Measurements from ENCODE around the gene ALG14. TPM values are rescaled to one million over a fixed set of nuclear protein-coding genes. Genes with fewer than 3 reads are reported as not detected.

ALG14 gene
- polyA plus RNA-seq, 1 of the 3 experiments (the other 2 are of a cell fraction): 2.5 TPM

- H3K27me3 ChIP-seq (ENCODE audit: insufficient read depth): no peaks in the 10 kb centered on the region
- no peaks in the 10 kb centered on the region for H3K79me2 ChIP-seq (ENCODE audit: insufficient read depth)
- H3K9ac ChIP-seq: no peak overlapping the region
- H3F3A ChIP-seq (replicated peaks; ENCODE audit: insufficient read depth): peaks cover 36% of the 10 kb centered on the region
- no peak for TF ChIP-seq RCOR1 (IDR thresholded peaks at IDR 0.05; ENCODE audit: low read length)
- no peak for TF ChIP-seq GABPA (IDR thresholded peaks at IDR 0.05; ENCODE audit: low read depth)
- TF ChIP-seq YY1 (IDR thresholded peaks at IDR 0.05; ENCODE audit: low read depth): no peak
- TF ChIP-seq MXI1 (IDR thresholded peaks at IDR 0.05; ENCODE audit: low read depth, low read length): no peak
- TF ChIP-seq JUND (IDR thresholded peaks at IDR 0.05): no peak
- TF ChIP-seq MEF2A (IDR thresholded peaks at IDR 0.05; ENCODE audit: borderline replicate concordance, low read depth): no peak
- TF ChIP-seq POLR2AphosphoS5 (IDR thresholded peaks at IDR 0.05; ENCODE audit: low read depth, low read length): no peak
- no peak for TF ChIP-seq USF2 (IDR thresholded peaks at IDR 0.05; ENCODE audit: borderline replicate concordance, low read depth, low read length)
- TF ChIP-seq FOXM1 (IDR thresholded peaks at IDR 0.05; ENCODE audit: low read depth): no peak
- TF ChIP-seq, protein P1, sequence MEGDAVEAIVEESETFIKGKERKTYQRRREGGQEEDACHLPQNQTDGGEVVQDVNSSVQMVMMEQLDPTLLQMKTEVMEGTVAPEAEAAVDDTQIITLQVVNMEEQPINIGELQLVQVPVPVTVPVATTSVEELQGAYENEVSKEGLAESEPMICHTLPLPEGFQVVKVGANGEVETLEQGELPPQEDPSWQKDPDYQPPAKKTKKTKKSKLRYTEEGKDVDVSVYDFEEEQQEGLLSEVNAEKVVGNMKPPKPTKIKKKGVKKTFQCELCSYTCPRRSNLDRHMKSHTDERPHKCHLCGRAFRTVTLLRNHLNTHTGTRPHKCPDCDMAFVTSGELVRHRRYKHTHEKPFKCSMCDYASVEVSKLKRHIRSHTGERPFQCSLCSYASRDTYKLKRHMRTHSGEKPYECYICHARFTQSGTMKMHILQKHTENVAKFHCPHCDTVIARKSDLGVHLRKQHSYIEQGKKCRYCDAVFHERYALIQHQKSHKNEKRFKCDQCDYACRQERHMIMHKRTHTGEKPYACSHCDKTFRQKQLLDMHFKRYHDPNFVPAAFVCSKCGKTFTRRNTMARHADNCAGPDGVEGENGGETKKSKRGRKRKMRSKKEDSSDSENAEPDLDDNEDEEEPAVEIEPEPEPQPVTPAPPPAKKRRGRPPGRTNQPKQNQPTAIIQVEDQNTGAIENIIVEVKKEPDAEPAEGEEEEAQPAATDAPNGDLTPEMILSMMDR (IDR thresholded peaks at IDR 0.05): no peak
- TF ChIP-seq, protein P2, sequence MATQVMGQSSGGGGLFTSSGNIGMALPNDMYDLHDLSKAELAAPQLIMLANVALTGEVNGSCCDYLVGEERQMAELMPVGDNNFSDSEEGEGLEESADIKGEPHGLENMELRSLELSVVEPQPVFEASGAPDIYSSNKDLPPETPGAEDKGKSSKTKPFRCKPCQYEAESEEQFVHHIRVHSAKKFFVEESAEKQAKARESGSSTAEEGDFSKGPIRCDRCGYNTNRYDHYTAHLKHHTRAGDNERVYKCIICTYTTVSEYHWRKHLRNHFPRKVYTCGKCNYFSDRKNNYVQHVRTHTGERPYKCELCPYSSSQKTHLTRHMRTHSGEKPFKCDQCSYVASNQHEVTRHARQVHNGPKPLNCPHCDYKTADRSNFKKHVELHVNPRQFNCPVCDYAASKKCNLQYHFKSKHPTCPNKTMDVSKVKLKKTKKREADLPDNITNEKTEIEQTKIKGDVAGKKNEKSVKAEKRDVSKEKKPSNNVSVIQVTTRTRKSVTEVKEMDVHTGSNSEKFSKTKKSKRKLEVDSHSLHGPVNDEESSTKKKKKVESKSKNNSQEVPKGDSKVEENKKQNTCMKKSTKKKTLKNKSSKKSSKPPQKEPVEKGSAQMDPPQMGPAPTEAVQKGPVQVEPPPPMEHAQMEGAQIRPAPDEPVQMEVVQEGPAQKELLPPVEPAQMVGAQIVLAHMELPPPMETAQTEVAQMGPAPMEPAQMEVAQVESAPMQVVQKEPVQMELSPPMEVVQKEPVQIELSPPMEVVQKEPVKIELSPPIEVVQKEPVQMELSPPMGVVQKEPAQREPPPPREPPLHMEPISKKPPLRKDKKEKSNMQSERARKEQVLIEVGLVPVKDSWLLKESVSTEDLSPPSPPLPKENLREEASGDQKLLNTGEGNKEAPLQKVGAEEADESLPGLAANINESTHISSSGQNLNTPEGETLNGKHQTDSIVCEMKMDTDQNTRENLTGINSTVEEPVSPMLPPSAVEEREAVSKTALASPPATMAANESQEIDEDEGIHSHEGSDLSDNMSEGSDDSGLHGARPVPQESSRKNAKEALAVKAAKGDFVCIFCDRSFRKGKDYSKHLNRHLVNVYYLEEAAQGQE (IDR thresholded peaks at IDR 0.05; ENCODE audit: low read depth, low read length): no peak
- no peak for TF ChIP-seq ELF1 (IDR thresholded peaks at IDR 0.05)
- no peak for TF ChIP-seq FOSL2 (IDR thresholded peaks at IDR 0.05; ENCODE audit: borderline replicate concordance, low read depth)
- no peak for TF ChIP-seq NRF1 (IDR thresholded peaks at IDR 0.05; ENCODE audit: low read depth, low read length)
- TF ChIP-seq, protein P3, sequence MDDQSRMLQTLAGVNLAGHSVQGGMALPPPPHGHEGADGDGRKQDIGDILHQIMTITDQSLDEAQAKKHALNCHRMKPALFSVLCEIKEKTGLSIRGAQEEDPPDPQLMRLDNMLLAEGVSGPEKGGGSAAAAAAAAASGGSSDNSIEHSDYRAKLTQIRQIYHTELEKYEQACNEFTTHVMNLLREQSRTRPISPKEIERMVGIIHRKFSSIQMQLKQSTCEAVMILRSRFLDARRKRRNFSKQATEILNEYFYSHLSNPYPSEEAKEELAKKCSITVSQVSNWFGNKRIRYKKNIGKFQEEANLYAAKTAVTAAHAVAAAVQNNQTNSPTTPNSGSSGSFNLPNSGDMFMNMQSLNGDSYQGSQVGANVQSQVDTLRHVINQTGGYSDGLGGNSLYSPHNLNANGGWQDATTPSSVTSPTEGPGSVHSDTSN (IDR thresholded peaks at IDR 0.05): no peak
- TF ChIP-seq RAD21 (IDR thresholded peaks at IDR 0.05; ENCODE audit: low read length): no peak
- TF ChIP-seq, protein P4, sequence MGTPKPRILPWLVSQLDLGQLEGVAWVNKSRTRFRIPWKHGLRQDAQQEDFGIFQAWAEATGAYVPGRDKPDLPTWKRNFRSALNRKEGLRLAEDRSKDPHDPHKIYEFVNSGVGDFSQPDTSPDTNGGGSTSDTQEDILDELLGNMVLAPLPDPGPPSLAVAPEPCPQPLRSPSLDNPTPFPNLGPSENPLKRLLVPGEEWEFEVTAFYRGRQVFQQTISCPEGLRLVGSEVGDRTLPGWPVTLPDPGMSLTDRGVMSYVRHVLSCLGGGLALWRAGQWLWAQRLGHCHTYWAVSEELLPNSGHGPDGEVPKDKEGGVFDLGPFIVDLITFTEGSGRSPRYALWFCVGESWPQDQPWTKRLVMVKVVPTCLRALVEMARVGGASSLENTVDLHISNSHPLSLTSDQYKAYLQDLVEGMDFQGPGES (IDR thresholded peaks at IDR 0.05; ENCODE audit: low read depth, low read length): no peak
- TF ChIP-seq, protein P5, sequence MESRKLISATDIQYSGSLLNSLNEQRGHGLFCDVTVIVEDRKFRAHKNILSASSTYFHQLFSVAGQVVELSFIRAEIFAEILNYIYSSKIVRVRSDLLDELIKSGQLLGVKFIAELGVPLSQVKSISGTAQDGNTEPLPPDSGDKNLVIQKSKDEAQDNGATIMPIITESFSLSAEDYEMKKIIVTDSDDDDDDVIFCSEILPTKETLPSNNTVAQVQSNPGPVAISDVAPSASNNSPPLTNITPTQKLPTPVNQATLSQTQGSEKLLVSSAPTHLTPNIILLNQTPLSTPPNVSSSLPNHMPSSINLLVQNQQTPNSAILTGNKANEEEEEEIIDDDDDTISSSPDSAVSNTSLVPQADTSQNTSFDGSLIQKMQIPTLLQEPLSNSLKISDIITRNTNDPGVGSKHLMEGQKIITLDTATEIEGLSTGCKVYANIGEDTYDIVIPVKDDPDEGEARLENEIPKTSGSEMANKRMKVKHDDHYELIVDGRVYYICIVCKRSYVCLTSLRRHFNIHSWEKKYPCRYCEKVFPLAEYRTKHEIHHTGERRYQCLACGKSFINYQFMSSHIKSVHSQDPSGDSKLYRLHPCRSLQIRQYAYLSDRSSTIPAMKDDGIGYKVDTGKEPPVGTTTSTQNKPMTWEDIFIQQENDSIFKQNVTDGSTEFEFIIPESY (IDR thresholded peaks at IDR 0.05; ENCODE audit: borderline replicate concordance, low read depth): no peak
- no peak for TF ChIP-seq TEAD4 (IDR thresholded peaks at IDR 0.05; ENCODE audit: borderline replicate concordance, insufficient read depth)
- no peak for TF ChIP-seq EZH2phosphoT487 (IDR thresholded peaks at IDR 0.05; ENCODE audit: borderline replicate concordance, low read depth)
- POLR2A ChIA-PET: no interaction called here
- WGBS (ENCODE audit: low lambda C conversion rate): 91% methylated on average over 6 of the region's 6 CpGs
- no peak overlapping the region for H3K4me3 ChIP-seq (ENCODE audit: low read depth in 2 of 2, low read length in 1 of 2)
- CTCF ChIA-PET: no interaction called here
- peaks cover 0 to 4% of the 10 kb centered on the region in 2 experiments for H3K36me3 ChIP-seq (replicated peaks in 1 of 2; ENCODE audit: control insufficient read depth in 1 of 2, insufficient read depth in 2 of 2, low read length in 1 of 2)
- peaks cover 29 to 33% of the 10 kb centered on the region in 2 experiments for H3K4me1 ChIP-seq (ENCODE audit: control insufficient read depth in 1 of 2, insufficient read depth in 2 of 2, low read depth in 1 of 2, low read length in 1 of 2)
- DNase-seq: no peak
- H3K27ac ChIP-seq (ENCODE audit: low read depth in 2 of 2, low read length in 1 of 2): no peak overlapping the region
- no peaks in the 10 kb centered on the region for H3K9me2 ChIP-seq
- H2AFZ ChIP-seq (ENCODE audit: low read depth): no peak overlapping the region
- no peaks in the 10 kb centered on the region for H4K20me1 ChIP-seq (ENCODE audit: insufficient read depth)
- no peak overlapping the region for H3K4me2 ChIP-seq
- H3K9me3 ChIP-seq: no peaks in the 10 kb centered on the region
Measured at GRCh38 chr1:94976971-94977548, 95.7 kb downstream of the ALG14 start.

Measured in SK-N-SH (cell line).